K562 (cell line): ENCODE results near the gene BACE2. TPM values are rescaled to one million over a fixed set of nuclear protein-coding genes. Genes with fewer than 3 reads are reported as not detected.

Source experiments
- ATAC-seq: fragments of 200-7000 bp; cut with Tn5 transposase; 3 replicates; pipeline ENCODE4 v1.9.1; 2020; ENCODE audit warnings: moderate library complexity
- BruUV-seq: library from RNA; stranded (reverse); fragments of 400-500 nt; replicated peaks from 2 replicates; lab custom pipeline; 2021; lab: Mats Ljungman, UMichigan
- CTCF ChIA-PET: fragments of 300-600 bp; formaldehyde crosslinking; extraction: SDS; loops from one replicate; lab custom pipeline; 2021; ENCODE audit warnings: low intra/inter-chr PET ratio; lab: Yijun Ruan, JAX
- POLR2A ChIA-PET: fragments of 300-600, 350-650 bp; sonication (Branson Sonifier 250); formaldehyde crosslinking; extraction: SDS; loops from one replicate; lab custom pipeline; 2021; ENCODE audit warnings: antibody characterized with exemption, inconsistent platforms; lab: Yijun Ruan, JAX
- DNase-seq, 4 experiments: peaks; one replicate each; pipeline versions ENCODE4 v3.0.0 to v3.0.0-alpha.2; 2011 to 2018; ENCODE audit warnings: low spot score in 3 of 4, mixed read lengths in 3 of 4; ENCODE audit errors: extremely low read depth in 1 of 4
- FAIRE-seq: peaks from 2 replicates; lab custom pipeline; 2011; peaks lifted over from hg19 to GRCh38; lab: Jason Lieb, UNC
- H2AFZ ChIP-seq: 2 replicates; pipeline ENCODE4 v1.6.0; 2011; ENCODE audit warnings: low read depth, low read length, control low read depth, inconsistent platforms
- H3K27ac ChIP-seq: fragments of 200-600 bp; 3 replicates; pipeline ENCODE4 v1.8.0; 2011; ENCODE audit warnings: low read depth, mild to moderate bottlenecking, control low read depth, inconsistent platforms, low read length, moderate library complexity, mixed read lengths; ENCODE audit errors: extremely low read depth
- H3K27me3 ChIP-seq, 2 experiments: fragments of 300-600 bp in 1 of 2; 2 replicates in 1 of 2; 3 replicates in 1 of 2; pipeline versions ENCODE4 v1.6.0 to v1.8.0; 2011; ENCODE audit warnings: inconsistent platforms in 2 of 2, low read length in 2 of 2, mild to moderate bottlenecking in 1 of 2, mixed read lengths in 1 of 2, moderate library complexity in 1 of 2; ENCODE audit not compliant: control insufficient read depth in 2 of 2, insufficient read depth in 2 of 2
- H3K36me3 ChIP-seq: fragments of 300-600 bp; 3 replicates; pipeline ENCODE4 v1.8.0; 2011; ENCODE audit warnings: mild to moderate bottlenecking, low read length, inconsistent platforms; ENCODE audit not compliant: control insufficient read depth, insufficient read depth
- H3K4me1 ChIP-seq, 2 experiments: fragments of 200-600 bp in 1 of 2; replicated peaks in 1 of 2; 2 replicates in 1 of 2; 3 replicates in 1 of 2; pipeline versions ENCODE4 v1.5.1 to v1.8.0; 2011; ENCODE audit warnings: inconsistent platforms in 2 of 2, low read length in 2 of 2, mild to moderate bottlenecking in 1 of 2, mixed read lengths in 1 of 2, moderate library complexity in 1 of 2; ENCODE audit not compliant: control insufficient read depth in 2 of 2, insufficient read depth in 2 of 2
- H3K4me2 ChIP-seq: 2 replicates; pipeline ENCODE4 v1.6.1; 2011; ENCODE audit warnings: low read length, control low read depth, inconsistent platforms, mixed read lengths; ENCODE audit not compliant: insufficient read depth
- H3K4me3 ChIP-seq: fragments of 200-600 bp; sonication (generic), shearing (Covaris generic); 2 replicates; pipeline ENCODE4 v1.5.1; 2016; ENCODE audit warnings: control low read depth, inconsistent platforms
- H3K79me2 ChIP-seq: fragments of 200-600 bp; 3 replicates; pipeline ENCODE4 v1.8.0; 2011; ENCODE audit warnings: low read length, inconsistent platforms; ENCODE audit not compliant: control insufficient read depth, insufficient read depth
- H3K9ac ChIP-seq, 2 experiments: 2 replicates each; pipeline versions ENCODE4 v1.6.0 to v1.6.1; 2011; ENCODE audit warnings: low read depth in 2 of 2, low read length in 2 of 2, control low read depth in 1 of 2, inconsistent platforms in 1 of 2, mild to moderate bottlenecking in 1 of 2, mixed read lengths in 1 of 2; ENCODE audit not compliant: insufficient read depth in 1 of 2
- H3K9me1 ChIP-seq: one replicate; pipeline ENCODE4 v1.6.0; 2011; ENCODE audit warnings: inconsistent platforms, mild to moderate bottlenecking, low read length, moderate library complexity; ENCODE audit not compliant: control insufficient read depth, insufficient read depth
- H3K9me3 ChIP-seq: replicated peaks from 2 replicates; pipeline ENCODE4 v1.5.1; 2011; ENCODE audit warnings: low read depth, low read length, inconsistent platforms; ENCODE audit not compliant: control insufficient read depth, insufficient read depth
- H4K20me1 ChIP-seq: replicated peaks from 2 replicates; pipeline ENCODE4 v1.6.1; 2011; ENCODE audit warnings: low read length, inconsistent platforms, mixed read lengths; ENCODE audit not compliant: control insufficient read depth, insufficient read depth
- ARID2 ChIP-seq: fragments of 450-650 bp; IDR thresholded peaks from 2 replicates; pipeline ENCODE4 v1.6.1; 2017; ENCODE audit warnings: antibody characterized with exemption, mild to moderate bottlenecking
- ASH1L ChIP-seq: fragments of 450-650 bp; IDR thresholded peaks from 2 replicates; pipeline ENCODE4 v1.6.1; 2018; ENCODE audit warnings: borderline replicate concordance, mild to moderate bottlenecking, low read depth; ENCODE audit not compliant: partially characterized antibody
- CBFA2T2 ChIP-seq: fragments of 450-650 bp; conservative IDR thresholded peaks from 2 replicates; pipeline ENCODE4 v1.6.1; 2017; ENCODE audit warnings: mild to moderate bottlenecking
- FOS ChIP-seq: IDR thresholded peaks from 3 replicates; pipeline ENCODE4 v1.6.1; 2011; ENCODE audit not compliant: insufficient read length; ENCODE audit errors: extremely low read depth
- KAT7 ChIP-seq: sonication (generic); formaldehyde crosslinking; IDR thresholded peaks from 2 replicates; pipeline ENCODE4 v1.8.0; 2022; ENCODE audit warnings: missing genetic modification reagents, mild to moderate bottlenecking, borderline replicate concordance
- RAD21 ChIP-seq, 2 experiments: fragments of 250-450 bp in 1 of 2; fragments of 450-650 bp in 1 of 2; sonication (Bioruptor Pico) in 1 of 2; formaldehyde crosslinking in 1 of 2; IDR thresholded peaks in 1 of 2; conservative IDR thresholded peaks in 1 of 2; 2 replicates each; pipeline versions ENCODE4 v1.4.0 to v1.8.0; 2020 to 2022; ENCODE audit warnings: mild to moderate bottlenecking in 2 of 2, moderate library complexity in 1 of 2
- TRIM24 ChIP-seq, 2 experiments: fragments of 450-650 bp; IDR thresholded peaks; 2 replicates each; pipeline ENCODE4 v1.6.1; 2016
- ZNF395 ChIP-seq: fragments of 200-800 bp; sonication (Bioruptor generic); IDR thresholded peaks from 2 replicates; pipeline ENCODE4 v1.6.1; 2017; ENCODE audit warnings: missing genetic modification characterization, missing compliant biosample characterization
- ZNF444 ChIP-seq: fragments of 250-450 bp; sonication (Bioruptor Pico); IDR thresholded peaks from 2 replicates; pipeline ENCODE4 v1.4.0; 2020; ENCODE audit warnings: mild to moderate bottlenecking, moderate library complexity
- WGBS: fragments of 100-300 bp; shearing (Covaris generic); methylation state at CpG from one replicate; pipeline ENCODE4 v1.1.6; 2016; ENCODE audit warnings: low coverage, mixed read lengths; ENCODE audit not compliant: insufficient coverage; ENCODE audit errors: missing lambda C conversion rate; 5-methylcytosine and 5-hydroxymethylcytosine counted together
- in situ Hi-C: fragments of 300-500 bp; cut with MboI; formaldehyde crosslinking; loops from 4 replicates; pipeline ENCODE4 v1.15.0; 2018; ENCODE audit warnings: inconsistent platforms, mixed read lengths
- intact Hi-C: fragments of 100-400 bp; cut with micrococcal nuclease; formaldehyde crosslinking; loops from 2 replicates; pipeline ENCODE4 v1.14.2; 2022
- polyA plus RNA-seq, 8 experiments: library from polyadenylated mRNA; depleted of rRNA in 4 of 8; stranded (reverse) in 5 of 8; unstranded in 3 of 8; fragments of >200 nt; fragmentation: Nextera tagmentation in 2 of 8; fragmentation: Illumina TruSeq in 1 of 8; extraction: Ambion mirVana in 2 of 8; extraction: Trizol in 1 of 8; gene quantifications; 2 replicates each; pipeline versions ENCODE4 v1.2.1 to v1.2.3, GENCODE V29; 2011 to 2014; ENCODE audit warnings: inconsistent platforms in 1 of 8, missing spikeins in 1 of 8
- total RNA-seq, 7 experiments: library from RNA; depleted of rRNA in 6 of 7; stranded (reverse); fragments of >200 nt in 6 of 7; fragmentation: Illumina TruSeq in 2 of 7; extraction: Trizol in 2 of 7; gene quantifications; 2 replicates each; pipeline versions ENCODE4 v1.2.1 to v1.2.3, GENCODE V29; 2011 to 2021; ENCODE audit warnings: low replicate concordance in 1 of 7

The BACE2 gene
- total and polyA plus RNA-seq, 9 of the 15 experiments (the other 6 are each of a cell fraction or from before 2014, with no cell fraction given) = 0.05 to 0.24 (median 0.15) TPM; not detected in 2

- in situ Hi-C loops = no loop called here
- TF ChIP-seq CBFA2T2 = no peak
- peak; percentile 23 for TF ChIP-seq ASH1L
- no peak for TF ChIP-seq KAT7 (CRISPR knock-in tag)
- no peak for TF ChIP-seq RAD21 (CRISPR knock-in tag; conservative IDR thresholded peaks at IDR 0.05 in 1 of 2, IDR thresholded peaks at IDR 0.05 in 1 of 2)
- no peak for TF ChIP-seq ZNF444 (CRISPR knock-in tag)
- no peak for TF ChIP-seq TRIM24 (IDR thresholded peaks at IDR 0.05)
- peak; percentile 31 for TF ChIP-seq FOS
- no peak for TF ChIP-seq ARID2
- TF ChIP-seq ZNF395 = no peak
- no peaks in the 10 kb centered on the region for H3K9me3 ChIP-seq
- H2AFZ ChIP-seq = no peak overlapping the region
- POLR2A ChIA-PET = no interaction called here
- no peaks in the 10 kb centered on the region for H4K20me1 ChIP-seq
- H3K36me3 ChIP-seq = no peaks in the 10 kb centered on the region
- FAIRE-seq (no peak), DNase-seq (peak in 3 of 4 experiments; percentile 42 to 68 (median 65)), ATAC-seq (peak; percentile 43; the same call in 1 of the 3 replicates)
- H3K9me1 ChIP-seq = no peaks in the 10 kb centered on the region
- H3K27me3 ChIP-seq = no peaks in the 10 kb centered on the region
- H3K4me3 ChIP-seq = no peak overlapping the region
- CTCF ChIA-PET = no interaction called here
- H3K9ac ChIP-seq = no peak overlapping the region
- peaks cover 0 to 6% of the 10 kb centered on the region in 2 experiments; a peak in 1 of 5 replicates for H3K4me1 ChIP-seq
- intact Hi-C loops = no loop called here
- BruUV-seq = no TSS peak
- no peak overlapping the region for H3K4me2 ChIP-seq
- 0% methylated on average over 1 of the region's 1 CpG for WGBS
- no peaks in the 10 kb centered on the region for H3K79me2 ChIP-seq
- no peak overlapping the region for H3K27ac ChIP-seq
Observed at GRCh38 chr21:41302976-41303375, 135.0 kb downstream of the BACE2 start.
